Mammary epithelial cell (primary cell): ENCODE data around the gene EHMT1.

ENCODE experiments used
- EZH2 ChIP-seq: IDR thresholded peaks from 2 replicates; pipeline ENCODE4 v1.6.1; 2012; ENCODE audit warnings: low read length, inconsistent platforms, borderline replicate concordance
- TF ChIP-seq, protein P1 (sequence below), 2 donors: IDR thresholded peaks in 1 of 2; conservative IDR thresholded peaks in 1 of 2; 2 replicates each; pipeline ENCODE4 v1.5.1; 2011 to 2012; ENCODE audit warnings: inconsistent platforms in 2 of 2, low read length in 2 of 2, mild to moderate bottlenecking in 2 of 2, control low read depth in 1 of 2, low read depth in 1 of 2; ENCODE audit not compliant: insufficient read depth in 1 of 2; ENCODE audit errors: extremely low read depth in 1 of 2

DNA sequence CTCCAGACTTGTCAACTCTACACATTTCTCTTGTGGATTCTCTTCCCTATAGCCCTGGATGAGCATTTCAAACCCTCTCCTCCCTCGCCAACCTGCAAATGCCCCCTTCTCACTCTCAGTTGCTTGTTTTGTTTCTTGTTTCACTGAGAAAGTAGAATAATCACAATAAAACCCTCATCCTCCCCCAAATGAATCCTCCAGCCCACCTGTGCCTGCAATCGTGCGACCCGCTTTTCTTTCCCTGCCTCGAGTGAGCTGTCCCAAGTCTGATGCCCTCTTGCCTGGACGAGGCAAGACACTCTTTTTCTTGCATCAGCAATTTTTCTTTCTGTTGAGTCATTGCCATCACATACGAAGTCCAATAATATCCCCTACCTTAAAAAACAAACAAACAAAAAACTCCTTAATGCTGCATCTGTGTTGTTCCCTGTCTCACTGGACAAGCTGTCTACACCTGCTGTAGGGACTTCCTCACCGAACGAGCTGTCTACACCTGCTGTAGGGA is 255.1 kb downstream of the EHMT1 start:
- TF ChIP-seq, protein P1, sequence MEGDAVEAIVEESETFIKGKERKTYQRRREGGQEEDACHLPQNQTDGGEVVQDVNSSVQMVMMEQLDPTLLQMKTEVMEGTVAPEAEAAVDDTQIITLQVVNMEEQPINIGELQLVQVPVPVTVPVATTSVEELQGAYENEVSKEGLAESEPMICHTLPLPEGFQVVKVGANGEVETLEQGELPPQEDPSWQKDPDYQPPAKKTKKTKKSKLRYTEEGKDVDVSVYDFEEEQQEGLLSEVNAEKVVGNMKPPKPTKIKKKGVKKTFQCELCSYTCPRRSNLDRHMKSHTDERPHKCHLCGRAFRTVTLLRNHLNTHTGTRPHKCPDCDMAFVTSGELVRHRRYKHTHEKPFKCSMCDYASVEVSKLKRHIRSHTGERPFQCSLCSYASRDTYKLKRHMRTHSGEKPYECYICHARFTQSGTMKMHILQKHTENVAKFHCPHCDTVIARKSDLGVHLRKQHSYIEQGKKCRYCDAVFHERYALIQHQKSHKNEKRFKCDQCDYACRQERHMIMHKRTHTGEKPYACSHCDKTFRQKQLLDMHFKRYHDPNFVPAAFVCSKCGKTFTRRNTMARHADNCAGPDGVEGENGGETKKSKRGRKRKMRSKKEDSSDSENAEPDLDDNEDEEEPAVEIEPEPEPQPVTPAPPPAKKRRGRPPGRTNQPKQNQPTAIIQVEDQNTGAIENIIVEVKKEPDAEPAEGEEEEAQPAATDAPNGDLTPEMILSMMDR (conservative IDR thresholded peaks at IDR 0.05 in 1 of 2, IDR thresholded peaks at IDR 0.05 in 1 of 2; ENCODE audit: extremely low read depth in 1 of 2, insufficient read depth in 1 of 2, low read depth in 1 of 2, low read length in 2 of 2): no peak
- no peak for TF ChIP-seq EZH2
